Measurements from ENCODE around the gene MANEAL.

Gene MANEAL

DNA sequence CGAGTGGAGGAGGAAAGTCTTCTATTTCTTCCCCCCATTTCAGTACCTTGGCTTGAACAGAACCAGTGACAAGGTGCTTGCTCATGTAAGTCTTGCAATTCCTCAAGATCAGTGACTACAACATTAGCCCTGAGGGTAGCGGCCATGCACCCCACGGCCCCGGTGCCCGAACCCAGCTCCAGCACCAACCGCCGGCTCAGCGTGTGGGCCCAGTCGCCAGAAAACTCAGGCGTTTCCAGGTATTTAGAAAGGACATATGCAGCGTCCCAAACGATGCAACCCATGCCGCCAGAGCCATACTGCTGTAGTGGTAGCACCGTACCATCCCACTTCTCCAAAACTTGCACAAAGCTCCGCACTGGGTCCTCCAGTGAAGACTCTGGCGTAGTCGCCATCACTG, 11.2 kb upstream of the MANEAL start:
- DNase-seq, result no peak

DNA sequence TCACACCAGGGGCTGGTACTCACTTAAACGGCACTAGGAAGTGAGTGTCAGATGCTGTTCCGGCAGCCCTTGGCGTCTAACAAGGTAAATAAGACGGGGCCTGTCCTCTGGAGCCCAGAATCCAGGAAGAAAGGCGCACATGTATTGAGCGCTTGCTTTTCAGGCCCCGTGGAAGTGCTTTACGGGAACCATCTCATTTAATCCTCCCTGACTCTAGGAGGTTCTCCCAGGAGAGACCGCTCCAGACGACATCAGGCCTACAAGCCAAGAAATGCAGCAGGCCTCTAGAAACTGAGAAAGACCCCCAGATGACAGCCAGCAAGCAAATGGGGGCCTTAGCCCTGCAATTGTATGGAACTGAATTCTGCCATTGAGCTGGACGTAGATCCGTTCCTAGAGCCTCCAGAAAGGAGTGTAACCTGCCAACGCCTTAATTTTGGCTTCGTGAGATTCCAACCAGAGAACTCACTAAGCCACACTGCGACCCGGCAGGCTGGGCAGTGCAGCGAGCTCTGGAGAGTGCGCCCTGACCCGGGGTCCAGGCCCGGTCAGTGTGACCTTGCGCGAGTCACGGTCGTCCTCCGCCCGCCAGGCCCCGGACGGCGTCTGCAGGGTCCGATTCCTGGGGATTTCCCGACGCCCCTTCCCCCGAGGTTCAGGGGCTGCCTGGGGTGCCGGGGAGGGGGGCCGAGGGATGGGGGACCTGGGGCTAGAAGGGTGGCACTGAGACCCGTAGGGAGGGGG, 532 bp upstream of the MANEAL start:
- DNase-seq, result no peak

DNA sequence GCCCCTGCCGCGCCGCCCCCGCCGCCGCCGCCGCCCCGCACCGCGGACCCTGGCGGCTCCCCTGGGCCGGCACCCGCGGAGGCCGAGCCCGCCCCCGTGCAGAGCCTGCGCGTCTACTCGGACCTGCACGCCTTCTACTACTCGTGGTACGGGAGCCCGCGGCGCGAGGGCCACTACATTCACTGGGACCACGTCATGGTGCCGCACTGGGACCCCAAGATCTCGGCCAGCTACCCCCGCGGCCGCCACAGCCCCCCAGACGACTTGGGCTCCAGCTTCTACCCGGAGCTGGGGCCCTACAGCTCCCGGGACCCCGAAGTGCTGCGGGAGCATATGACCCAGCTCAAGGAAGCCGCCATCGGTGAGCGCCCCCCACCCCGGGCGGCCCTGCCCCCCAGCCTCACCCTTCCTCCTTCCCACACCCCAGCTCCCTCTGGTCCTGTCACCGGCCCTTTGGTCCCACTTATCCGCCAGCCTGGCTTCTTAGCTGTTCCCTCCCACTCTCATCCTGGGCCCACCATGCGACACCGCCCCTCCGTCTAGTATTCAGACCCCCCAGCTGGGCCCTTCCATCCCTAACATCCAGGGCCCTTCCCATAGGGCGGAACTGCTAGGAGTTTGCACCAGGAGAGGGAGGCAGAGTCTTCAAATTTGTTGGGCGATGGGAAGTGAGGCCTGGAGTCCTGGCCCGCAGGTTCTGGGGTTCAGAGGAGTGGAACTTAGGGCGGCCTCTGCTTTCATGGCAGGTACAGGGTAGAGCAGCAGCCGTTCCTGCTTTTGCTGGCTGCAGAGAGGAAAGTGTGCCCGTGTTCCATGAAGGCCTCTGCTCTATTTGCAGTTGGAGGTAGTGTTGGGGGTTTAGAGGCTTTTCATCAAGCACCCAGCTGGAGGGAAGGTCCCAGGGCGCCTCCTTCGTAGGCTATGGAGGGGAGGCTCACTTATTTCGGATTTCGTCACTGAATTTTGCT, 1.0 kb downstream of the MANEAL start:
- no peak for DNase-seq

DNA sequence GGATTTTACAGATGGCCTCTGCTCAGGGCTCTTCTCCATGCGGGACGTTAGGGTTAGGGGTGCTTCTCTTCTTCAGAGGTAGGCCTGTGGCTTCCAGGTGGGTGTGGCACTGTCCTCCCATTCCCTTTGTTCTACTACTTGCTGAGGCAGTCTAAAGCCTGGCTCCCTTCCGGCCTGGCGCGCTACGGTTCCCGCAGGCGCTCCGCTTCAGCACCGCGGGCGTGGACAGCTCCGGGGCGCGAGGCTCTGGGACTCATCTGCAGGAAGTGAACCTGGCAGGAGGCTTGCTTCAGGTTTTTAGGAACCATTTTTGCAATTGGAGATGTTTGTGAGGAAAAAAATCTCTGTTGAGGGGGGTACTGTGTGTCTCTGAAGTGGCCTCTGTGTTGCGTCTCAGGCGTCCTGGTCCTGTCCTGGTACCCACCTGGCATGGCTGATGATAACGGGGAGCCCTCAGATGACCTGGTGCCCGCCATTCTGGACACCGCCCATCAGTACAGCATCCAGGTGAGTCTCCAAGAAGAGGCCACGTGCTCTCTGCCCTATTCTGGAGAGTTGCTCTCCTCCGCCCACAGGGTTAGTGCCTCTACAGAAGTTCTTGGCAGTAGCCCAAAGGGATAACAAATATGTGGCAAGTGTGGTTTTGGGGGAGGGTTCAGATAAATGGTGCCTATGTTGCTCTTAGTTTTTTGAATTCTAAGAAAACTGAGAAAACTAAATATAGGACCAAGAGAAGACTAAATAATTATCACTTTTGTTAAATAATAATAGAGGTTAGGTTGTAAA, 1.9 kb downstream of the MANEAL start:
- DNase-seq, result no peak

DNA sequence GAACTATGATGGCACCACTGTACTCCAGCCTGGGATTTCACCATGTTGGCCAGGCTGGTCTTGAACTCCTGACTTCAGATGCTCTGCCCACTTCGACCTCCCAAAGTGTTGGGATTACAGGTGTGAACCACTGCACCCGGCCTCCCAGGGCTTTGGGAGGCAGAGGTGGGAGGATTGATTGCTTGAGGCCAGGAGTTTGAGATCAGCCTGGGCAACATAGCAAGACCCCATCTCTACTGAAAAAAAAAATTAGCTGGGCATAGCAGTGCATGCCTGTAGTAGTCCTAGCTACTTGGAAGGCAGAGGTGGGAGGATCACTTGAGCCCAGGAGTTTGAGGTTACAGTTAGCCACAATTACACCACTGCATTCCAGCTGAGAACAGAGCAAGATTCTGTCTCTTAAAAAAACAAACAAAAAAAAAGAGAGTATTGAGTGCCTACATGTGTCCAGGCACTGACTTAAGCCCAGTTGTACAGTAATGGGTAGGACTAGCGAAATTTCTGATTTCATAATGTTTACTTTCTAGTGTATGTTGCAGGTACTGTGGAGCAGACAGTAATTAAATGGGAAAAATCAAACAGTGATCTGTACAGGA, 4.2 kb downstream of the MANEAL start:
- DNase-seq, result no peak

DNA sequence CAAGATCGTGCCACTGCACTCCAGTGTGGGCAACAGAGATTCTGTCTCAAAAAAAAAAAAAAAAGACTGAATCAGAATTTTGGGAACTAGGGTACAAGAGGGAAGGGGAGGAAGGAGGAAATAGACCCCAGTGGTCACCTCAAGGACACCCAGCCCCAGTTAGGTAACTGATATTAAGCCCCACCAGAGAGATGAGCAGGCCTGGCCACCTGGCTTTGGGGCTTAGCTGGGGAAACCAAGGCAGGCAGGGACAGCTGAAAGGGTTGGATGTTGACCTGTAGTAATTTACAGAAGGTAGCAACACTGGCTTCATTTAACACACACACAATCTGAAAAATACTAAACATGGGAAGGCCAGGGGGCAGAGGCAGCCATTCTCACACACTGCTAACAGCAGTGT, 8.8 kb downstream of the MANEAL start:
- DNase-seq, result no peak

DNA sequence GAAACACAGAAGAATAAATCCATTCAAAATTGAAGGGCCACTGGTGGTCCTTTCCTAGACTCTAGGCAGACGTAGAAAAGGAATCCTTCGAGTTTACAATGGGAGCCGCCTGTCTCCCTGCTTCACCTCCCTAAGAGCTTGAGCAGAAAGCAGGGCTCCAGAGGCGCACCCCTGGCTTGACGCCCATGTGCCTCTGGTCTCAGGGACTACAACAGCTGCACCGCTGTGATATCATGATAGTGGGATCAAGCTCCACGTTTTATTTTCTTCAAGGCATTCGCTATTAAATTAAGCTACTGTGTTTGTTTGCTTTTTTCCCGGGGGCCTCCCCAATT, 13.5 kb downstream of the MANEAL start:
- no peak for DNase-seq

DNA sequence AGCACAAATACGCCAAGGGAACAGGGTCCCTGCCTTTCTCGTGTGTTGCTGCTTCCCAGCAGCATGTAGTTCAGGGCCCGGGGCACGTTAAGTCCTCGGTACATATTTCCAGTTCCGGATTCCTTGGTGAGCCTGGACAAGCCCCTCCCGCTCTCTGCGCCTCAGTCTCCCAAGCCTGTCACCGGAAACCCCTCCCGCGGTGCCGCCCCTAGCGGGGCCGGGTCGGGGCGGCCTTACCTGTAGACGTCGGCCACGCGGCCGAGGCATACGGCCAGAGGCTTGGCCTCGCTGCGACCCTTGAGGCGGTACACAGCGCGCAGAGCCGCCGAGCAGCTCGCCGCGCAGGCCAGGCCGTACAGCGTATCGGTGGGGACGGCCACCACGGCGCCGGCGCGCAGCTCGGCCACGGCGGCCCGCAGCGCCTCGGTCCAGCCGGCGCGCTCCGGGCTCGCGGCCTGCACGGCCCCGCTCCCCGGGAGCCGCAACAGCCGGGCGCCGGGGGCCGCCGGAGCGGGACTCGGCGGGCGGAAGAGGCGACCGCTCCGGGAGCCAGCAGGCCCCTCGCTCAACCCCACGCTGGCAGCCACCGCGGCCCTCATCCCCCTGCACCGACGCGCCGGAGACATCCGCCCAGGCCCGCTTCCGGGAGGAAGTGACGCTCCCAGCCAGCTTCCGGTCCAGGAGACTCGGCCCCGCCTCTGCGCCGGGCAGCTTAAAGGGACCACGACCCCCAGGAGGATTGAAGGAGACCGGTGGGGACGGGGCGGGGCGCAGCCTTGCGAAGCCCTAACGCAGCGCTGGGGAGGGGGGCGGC, 14.1 kb downstream of the MANEAL start, which contains the start of the genes C1orf122 and YRDC:
TSS of gene C1orf122 (plus strand) at position 236 of the 814 bp plus-strand sequence. CDS start 615 bp downstream, outside the sequence.
TSS of gene YRDC (minus strand) at position 654 of the 814 bp plus-strand sequence. CDS start at position 626, 28 bp downstream.
- DNase-seq, result peak; percentile 81

DNA sequence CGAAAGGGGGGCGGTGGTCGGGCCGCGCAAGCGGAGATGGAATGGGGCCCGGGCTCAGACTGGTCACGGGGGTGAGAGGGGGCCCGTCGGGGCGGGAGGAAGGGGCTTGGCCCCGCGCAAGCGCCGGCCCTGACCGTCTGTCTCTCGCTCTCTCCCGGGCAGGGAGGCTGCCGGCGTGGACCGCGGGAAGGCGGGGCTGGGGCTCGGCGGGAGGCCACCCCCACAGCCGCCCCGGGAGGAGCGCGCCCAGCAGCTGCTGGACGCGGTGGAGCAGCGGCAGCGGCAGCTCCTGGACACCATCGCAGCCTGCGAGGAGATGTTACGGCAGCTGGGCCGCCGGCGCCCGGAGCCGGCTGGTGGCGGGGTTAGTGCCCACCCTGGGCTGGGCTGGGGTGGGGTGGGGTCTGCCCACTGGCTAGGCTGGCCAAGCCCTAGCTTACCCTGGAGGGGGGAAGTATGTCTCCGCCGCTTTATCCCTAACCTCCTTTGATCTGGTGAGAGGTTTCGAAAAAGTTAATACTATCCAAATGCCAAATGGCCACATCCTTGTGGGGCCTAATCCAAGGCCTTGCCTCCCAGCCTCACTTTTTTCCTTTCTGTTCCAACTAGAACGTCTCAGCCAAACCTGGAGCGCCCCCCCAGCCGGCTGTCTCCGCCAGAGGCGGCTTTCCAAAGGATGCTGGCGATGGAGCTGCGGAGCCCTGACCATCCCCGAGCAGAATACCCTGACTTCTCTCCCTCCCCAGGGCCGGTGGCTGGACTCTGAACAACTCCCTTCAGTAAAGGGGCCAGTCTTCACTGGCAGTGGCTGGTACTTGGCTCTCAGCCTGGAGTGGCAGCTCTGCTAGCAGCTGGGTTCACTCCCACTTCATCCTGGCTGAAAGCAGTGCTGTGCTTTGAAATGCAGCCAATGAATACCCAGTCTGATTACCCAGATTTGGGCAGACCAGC, 15.0 kb downstream of the MANEAL start:
- DNase-seq, result peak; percentile 76

DNA sequence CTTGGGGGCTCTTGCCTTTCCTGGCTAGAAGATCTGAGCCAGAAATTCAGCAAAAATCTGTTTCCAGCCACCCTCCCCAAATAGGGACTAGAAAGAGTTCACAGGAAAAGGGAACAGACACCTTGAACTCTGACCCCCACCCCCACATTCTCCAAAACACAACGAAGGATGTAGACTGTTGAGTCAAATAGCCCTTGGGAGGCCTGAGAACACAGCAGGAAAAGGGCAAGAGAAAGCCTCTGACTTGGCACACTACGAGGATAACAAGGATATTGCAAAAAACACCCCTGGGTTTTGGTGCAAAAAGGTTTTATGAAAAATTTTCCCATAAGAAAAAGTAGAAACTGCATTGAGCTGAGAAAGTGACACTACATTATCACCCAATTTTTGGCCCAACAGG, 16.3 kb downstream of the MANEAL start:
- DNase-seq, result no peak

DNA sequence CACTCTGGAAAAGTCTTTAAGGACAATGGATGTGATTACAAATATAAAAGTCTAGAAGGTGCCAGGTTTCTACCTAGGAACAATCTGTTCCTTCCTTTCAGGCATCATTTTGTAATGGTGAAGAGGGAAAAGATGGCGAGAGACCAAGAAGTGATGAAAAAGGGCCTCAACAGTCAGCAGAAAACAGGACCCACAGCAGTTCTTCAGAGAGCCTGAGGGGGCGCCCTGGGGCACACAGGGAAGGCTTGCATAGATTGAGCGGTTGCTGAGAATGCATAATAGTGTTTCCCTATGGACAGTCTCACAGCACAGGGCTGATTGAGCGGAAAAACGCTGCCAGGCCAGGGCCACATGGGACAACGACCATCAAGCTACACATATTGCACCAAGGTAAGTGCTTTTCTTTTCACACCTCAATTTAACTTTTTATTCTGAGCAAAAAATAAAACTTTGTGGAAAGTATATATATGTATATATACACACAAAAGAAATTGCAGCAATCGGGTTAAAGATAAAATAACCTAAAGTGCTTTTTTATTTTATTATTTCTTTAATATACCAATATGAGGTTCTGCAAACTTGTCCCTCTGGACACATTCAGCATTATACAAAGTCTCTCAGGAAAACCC, 17.5 kb downstream of the MANEAL start:
- DNase-seq, result peak; percentile 28

DNA sequence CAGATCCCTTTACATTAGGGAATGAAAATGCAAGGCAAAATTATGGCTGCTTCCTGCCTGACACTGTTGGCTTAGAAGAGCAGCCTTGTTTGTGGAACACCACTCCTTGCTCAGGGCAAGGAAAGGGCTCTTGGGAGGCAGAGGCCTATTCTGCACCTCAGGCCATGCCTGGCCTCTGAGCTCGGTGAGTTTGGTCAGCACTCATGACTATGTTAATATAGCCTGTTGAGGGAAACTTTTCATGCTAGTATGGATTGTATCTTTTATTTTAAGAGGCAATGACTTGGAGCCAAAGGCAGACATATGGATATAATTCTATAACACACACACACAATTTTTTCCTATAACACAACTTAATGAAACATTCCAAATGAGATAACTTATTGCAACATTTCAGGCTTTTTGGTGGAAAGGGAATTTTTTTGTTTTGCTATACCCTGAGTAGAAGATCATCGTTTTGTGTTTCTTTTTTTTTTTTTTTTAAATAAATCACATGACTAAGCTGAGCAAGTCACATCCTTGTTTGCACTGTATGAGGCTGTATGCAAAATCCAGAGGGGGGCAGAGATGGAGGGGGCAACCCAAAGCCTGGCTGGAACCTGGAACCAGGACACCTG, 20.0 kb downstream of the MANEAL start:
- no peak for DNase-seq

DNA sequence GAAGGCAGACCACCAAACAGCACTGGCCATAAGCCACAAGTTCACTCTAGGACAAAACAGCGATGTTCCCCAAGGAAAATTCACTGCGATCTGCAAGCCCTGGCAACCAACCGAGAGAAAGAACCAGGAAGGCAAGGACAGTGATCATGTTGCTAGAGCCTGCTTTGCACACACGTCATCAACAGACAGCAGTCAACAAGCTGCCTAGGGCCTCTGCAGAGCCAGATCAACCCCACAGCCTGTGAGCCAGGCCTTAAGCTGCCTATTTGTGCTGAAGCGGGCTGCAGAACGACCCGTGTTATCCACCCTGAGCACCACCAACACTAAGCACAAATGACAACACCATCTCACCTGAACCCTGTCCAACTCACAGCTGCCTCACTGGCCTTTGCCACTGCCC, 20.6 kb downstream of the MANEAL start:
- no peak for DNase-seq

DNA sequence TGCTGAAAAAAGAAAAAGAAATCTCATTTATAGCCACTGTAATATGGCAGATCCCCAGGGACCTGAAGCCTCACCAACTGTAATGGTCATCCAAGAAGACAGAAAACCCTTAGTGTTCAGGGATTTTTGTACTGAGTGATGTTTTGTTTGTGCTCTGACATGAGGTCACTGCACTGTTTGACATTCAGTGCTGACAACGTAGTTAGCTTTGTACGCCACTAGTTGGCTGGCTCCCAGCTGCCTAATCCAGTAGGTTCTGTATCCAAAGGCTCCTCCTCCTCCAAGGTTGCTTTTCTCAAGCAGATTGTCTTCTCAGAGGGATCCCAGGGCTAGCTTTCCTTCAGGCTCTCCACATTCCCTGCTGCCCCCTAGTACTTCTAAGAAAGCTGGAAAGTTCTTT, 23.8 kb downstream of the MANEAL start:
- DNase-seq, result no peak

DNA sequence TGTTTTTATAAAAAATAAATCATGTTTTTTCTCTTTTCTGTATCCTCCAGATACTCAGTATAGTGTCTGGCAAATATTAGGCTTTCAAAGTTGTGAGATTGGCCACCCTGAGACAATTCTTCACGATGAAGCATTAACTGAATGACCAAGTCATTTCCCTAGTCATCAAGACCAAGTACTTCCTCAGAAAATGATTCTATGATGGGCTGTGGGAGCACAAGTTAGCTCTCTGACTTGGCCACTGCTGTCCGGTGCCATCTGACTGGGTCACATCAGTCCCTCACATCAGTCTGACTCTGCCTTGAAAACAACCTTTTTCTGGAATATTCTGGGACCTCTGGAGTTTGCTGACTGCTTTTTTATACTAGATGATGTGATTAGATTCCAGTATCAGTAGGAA, 27.8 kb downstream of the MANEAL start:
- no peak for DNase-seq

DNA sequence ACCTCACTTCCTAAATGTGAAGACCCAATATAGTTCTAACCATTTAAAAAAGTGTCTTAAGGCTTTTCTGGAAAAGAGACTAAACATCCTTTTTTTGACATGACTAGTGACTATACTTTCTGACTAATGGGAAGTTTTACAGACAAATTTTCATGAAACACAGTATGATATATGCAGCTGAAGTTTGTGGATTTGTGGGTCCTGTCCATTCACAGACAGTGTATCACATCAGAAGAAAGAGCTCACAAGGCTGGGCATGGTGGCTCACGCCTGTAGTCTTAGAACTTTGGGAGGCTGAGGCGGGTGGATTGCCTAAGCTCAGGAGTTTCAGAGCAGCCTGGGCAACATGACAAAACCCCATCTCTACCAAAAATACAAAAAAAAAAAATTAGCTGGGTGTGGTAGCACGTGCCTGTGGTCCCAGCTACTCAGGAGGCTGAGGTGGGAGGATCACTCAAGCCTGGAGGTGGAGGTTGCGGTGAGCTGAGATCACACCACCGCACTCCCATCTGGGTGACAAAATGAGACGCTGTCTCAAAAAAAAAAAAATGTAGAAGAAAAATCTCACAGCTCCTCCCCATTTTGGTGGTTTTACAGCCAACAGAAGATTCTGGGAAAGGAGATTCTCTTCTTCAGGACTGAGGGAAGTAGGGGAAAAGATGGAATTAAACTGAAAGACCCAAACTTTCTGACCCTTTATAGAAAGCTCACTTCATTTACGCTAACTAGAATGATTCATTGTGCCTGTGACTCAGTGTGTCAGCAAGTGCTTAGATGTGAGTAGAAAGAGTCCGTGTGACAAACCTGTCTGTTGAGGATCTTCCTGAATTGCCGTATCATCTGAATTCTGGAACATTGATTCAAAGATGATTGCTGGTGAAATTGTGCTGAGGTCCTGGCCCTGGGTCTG, 29.5 kb downstream of the MANEAL start:
- no peak for DNase-seq

DNA sequence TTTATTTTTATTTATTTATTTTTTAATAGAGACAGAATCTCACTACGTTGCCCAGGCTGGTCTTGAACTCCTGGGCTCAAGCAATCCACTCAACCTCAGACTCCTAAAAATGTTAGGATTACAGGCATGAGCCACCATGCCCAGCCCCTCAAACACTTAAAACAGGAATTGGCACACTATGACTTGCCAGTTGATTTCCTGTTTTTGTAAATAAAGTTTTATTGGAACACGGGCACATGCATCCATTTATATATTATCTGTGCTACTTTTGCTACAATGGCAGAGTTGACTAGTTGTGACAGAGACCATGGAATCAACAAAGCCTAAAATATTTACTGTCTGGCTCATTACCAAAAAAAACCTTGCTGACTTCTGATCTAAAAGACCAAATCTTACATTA, 30.4 kb downstream of the MANEAL start:
- no peak for DNase-seq

DNA sequence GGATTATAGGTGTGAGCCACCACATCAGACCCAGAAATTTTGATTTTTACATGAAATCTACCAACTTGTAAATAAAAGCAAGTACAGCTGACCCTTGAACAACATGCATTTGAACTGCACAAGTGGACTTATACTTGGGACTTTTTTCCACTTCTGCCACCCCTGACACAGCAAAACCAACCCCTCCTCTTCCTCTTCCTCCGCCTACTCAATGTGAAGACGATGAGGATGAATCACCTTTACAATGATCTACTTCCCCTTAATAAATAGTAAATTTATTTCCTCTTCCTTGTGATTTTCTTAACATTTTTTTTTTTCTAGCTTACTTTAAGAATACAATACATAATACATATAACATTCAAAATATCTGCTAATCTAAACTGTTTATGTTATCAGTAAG, 31.9 kb downstream of the MANEAL start:
- DNase-seq, result no peak
